ENCODE measurements around the gene ROR1.

The ROR1 gene

DNA sequence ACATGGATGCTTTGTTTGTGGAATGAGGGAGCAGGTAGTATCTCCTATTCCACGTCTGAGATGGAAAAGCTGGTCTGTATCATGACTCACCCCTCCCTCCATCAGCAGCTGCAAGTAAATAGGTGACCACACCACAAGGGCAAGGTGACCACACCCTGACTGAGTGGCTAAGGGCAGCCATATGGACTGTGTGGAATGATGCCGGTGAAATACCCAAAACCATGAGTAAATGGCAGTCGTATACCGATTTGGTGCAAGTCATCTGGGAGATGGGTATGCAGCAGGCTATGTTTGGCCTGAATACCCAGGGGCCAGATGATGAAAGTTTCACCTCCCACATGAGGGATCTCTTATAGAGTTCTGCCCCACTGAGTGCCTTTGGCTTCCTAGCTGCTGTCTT lies 413.8 kb downstream of the ROR1 start:
- Histone ChIP-seq H3K4me3 (ENCODE audit: severe bottlenecking) (no peak overlapping the region), H3K4me1 (ENCODE audit: insufficient read depth, poor library complexity, severe bottlenecking) (peaks cover 5% of the 10 kb centered on the region), H3K36me3 (ENCODE audit: low read depth) (no peaks in the 10 kb centered on the region), H3K27ac (ENCODE audit: poor library complexity, severe bottlenecking) (no peak overlapping the region), H3K27me3 (ENCODE audit: insufficient read depth, poor library complexity, severe bottlenecking) (no peaks in the 10 kb centered on the region), H3K9me3 (ENCODE audit: severe bottlenecking) (no peaks in the 10 kb centered on the region)
- DNase-seq (ENCODE audit: low spot score) (no peak), ATAC-seq (ENCODE audit: low read depth) (no peak)
- no peak for TF ChIP-seq CTCF (IDR thresholded peaks at IDR 0.05; ENCODE audit: poor library complexity, severe bottlenecking)

DNA sequence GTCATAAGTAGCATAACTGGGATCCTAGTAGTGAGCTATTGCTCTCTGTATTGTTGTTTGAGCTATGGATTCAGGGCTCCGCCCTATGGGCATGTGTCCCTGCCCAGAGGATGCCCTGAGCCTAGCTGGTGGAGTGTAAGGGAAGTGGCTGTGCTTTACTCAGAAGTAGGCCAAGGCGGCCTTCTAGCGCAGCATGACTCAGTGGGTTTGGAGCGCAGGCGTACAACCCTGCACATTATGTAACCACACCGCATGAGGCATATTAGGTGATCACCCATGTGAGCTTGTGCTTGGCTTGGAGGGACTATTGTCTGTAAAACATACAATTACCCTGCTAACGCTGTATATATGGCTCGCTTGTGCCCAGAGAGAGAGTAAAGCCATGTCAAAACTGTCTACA lies 418.5 kb downstream of the ROR1 start:
- no peak for DNase-seq (ENCODE audit: low spot score)
- Histone ChIP-seq H3K27me3 (ENCODE audit: insufficient read depth, poor library complexity, severe bottlenecking) (no peaks in the 10 kb centered on the region), H3K27ac (ENCODE audit: poor library complexity, severe bottlenecking) (no peak overlapping the region), H3K36me3 (ENCODE audit: low read depth) (no peaks in the 10 kb centered on the region), H3K4me1 (ENCODE audit: insufficient read depth, poor library complexity, severe bottlenecking) (no peaks in the 10 kb centered on the region), H3K4me3 (ENCODE audit: severe bottlenecking) (no peak overlapping the region), H3K9me3 (ENCODE audit: severe bottlenecking) (no peaks in the 10 kb centered on the region)
- ATAC-seq (ENCODE audit: low read depth), result no peak
- TF ChIP-seq CTCF (IDR thresholded peaks at IDR 0.05; ENCODE audit: poor library complexity, severe bottlenecking), result no peak

DNA sequence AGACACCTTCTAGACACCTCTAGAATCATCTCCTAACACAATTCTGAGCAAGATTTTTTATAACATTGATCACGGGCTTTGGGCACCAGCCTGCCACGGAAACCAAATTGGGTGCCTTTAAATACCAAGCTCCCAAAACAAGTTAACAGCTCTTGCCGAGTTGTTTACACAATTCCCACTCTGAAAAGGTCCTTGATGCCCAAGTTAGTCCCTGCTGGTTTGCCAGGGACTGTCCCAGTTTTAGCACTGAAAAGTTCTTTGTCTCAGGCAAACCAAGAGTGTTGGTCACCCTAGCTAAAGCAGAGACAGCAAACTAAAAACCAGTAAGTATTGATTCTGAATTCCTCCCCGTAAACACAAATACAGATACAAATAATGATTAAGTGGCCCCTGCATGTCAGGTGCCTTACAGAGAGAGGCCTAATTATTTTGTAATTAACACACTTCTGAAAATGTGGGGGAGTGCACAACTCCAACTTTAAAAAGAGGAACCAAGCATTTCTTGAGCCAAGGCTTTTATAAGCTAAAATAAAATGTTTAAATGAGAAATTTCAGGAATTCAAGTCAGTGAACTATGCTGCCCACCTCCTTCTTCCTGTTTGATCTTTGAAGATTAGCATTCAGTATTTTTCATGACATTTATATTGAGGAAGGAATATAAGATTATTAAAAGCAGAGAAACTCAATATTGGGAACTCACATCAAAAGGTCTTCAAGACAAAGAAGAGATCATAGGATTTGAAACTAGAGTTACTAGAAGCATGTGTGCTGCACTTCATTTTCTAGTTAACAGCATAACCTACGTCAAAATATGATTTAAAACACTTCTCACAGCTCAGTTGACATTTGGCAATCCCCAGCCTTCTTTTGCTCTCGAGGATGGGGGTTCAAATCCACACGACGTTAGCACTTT lies 420.6 kb downstream of the ROR1 start:
- Histone ChIP-seq H3K36me3 (ENCODE audit: low read depth) (no peaks in the 10 kb centered on the region), H3K27me3 (ENCODE audit: insufficient read depth, poor library complexity, severe bottlenecking) (no peaks in the 10 kb centered on the region), H3K9me3 (ENCODE audit: severe bottlenecking) (no peaks in the 10 kb centered on the region), H3K27ac (ENCODE audit: poor library complexity, severe bottlenecking) (no peak overlapping the region), H3K4me1 (ENCODE audit: insufficient read depth, poor library complexity, severe bottlenecking) (no peaks in the 10 kb centered on the region), H3K4me3 (ENCODE audit: severe bottlenecking) (no peak overlapping the region)
- ATAC-seq (ENCODE audit: low read depth) (no peak), DNase-seq (ENCODE audit: low spot score) (no peak)
- no peak for TF ChIP-seq CTCF (IDR thresholded peaks at IDR 0.05; ENCODE audit: poor library complexity, severe bottlenecking)

DNA sequence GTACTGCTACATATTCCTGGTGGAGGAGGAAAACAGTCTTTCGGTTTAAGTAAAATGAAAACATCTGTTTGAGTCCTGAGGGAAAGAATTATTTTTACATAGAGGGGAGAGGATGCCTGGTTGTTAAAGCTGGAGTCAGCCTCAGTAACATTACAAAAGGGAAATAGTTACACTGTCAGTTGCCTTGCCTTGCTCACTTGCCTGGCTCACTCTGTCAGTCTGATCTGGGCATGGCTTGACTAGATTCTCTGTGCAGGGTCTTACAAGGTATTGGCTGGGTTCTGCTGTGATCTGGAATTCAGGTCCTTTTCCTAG lies 421.2 kb downstream of the ROR1 start:
- Histone ChIP-seq H3K27me3 (ENCODE audit: insufficient read depth, poor library complexity, severe bottlenecking) (no peaks in the 10 kb centered on the region), H3K36me3 (ENCODE audit: low read depth) (no peaks in the 10 kb centered on the region), H3K4me1 (ENCODE audit: insufficient read depth, poor library complexity, severe bottlenecking) (no peaks in the 10 kb centered on the region), H3K27ac (ENCODE audit: poor library complexity, severe bottlenecking) (no peak overlapping the region), H3K4me3 (ENCODE audit: severe bottlenecking) (no peak overlapping the region), H3K9me3 (ENCODE audit: severe bottlenecking) (no peaks in the 10 kb centered on the region)
- TF ChIP-seq CTCF (IDR thresholded peaks at IDR 0.05; ENCODE audit: poor library complexity, severe bottlenecking), result no peak
- no peak for ATAC-seq (ENCODE audit: low read depth)
- no peak for DNase-seq (ENCODE audit: low spot score)

Data from RWPE2 (cell line).